NCI-H2171 treated with DMSO at 0.1 percent for 48 hours (cell line): Measurements from ENCODE around the gene TMPRSS9.
"Not testable (repeated sequence)": the region's sequence is repeated elsewhere in the genome, so short reads cannot be mapped to it uniquely, and the experiment has no call there.

ENCODE experiments used
- DNase-seq: peaks from one replicate; lab custom pipeline; 2025; lab: John Stamatoyannopoulos, UW

Gene TMPRSS9

GRCh38 chr19:2438178-2438577, 78.1 kb downstream of the TMPRSS9 start:
- DNase-seq = no peak

- no peak for DNase-seq
Observed at GRCh38 chr19:2440515-2440914, 80.5 kb downstream of the TMPRSS9 start.

GRCh38 chr19:2441096-2441752, 81.2 kb downstream of the TMPRSS9 start:
- DNase-seq = no peak

DNA sequence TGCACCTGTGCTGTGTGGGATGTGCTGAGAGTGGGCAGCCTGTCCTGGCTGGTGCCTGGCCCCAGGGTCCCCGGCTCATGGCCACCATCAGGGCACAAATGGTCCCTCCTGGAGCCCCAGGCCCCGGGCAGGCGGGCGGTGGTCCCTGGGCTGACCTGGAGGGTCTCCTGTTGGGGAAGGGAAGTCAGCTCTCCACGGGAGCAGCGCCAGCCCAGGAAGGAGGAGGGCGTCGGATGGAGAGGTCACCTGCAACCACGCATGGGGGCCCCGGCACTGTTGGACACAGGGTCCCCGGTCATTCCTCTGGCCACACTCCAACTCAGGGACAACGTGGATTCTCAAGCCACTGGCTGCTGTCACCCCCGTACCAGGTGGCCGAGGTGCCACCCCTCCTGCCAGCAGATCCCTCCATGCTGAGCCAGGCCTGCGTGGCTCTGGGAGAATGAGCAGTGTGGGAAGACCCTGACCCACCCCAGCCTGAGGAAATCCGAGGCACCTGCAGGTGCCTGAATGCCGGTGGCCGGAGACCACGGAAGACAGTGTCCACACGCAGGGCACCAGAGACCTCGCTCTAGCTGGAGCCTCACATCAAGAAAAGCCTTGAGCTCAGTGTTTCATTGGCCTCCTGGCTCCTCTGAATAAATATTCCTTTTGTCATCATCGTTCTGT, 83.2 kb downstream of the TMPRSS9 start:
- DNase-seq = no peak

DNA sequence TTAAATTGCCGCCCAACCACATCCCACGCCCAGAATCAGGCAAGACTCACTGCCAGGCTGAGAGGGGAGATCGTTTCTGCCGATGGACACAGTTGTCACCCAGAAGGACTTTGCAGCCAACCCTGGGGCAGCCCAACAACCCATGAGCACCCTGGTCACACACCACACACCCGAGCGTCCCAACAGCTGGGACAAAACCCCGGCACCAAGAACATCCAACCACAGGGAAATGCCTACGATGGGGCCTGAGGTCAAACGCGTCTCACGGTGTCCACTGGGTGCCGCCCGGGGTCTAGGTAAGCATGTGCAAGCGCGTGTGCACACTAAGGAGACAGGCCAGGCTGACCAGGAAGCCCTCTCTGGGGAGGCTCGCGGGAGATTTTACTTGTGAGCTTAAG, 83.7 kb downstream of the TMPRSS9 start:
- no peak for DNase-seq

GRCh38 chr19:2444251-2445002, 84.4 kb downstream of the TMPRSS9 start:
- DNase-seq = no peak

- DNase-seq = peak; percentile 21
Observed at GRCh38 chr19:2446381-2446780, 86.3 kb downstream of the TMPRSS9 start.

GRCh38 chr19:2449019-2449418, 89.0 kb downstream of the TMPRSS9 start:
- DNase-seq = no peak

GRCh38 chr19:2451138-2451537, 91.1 kb downstream of the TMPRSS9 start:
- no peak for DNase-seq

DNA sequence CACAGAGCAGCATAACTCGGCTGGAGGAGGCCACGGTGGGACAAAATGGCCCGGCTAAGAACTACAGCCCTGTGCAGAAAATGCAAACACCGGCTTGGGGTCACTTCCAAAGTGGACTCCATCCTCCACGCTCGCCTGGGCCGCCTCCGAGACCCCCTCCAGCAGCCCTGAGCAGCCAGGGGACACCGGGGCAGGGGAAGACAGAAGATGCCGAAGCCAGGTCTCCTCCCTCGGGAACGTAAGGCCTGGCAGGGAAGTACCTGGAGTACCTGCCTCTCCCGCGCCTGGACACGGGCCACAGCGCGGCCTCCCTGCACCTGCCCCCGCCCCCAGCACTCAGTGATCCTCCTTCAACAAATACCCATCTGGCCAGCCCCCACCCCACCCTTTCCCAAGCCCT, 91.7 kb downstream of the TMPRSS9 start:
- DNase-seq = no peak

DNA sequence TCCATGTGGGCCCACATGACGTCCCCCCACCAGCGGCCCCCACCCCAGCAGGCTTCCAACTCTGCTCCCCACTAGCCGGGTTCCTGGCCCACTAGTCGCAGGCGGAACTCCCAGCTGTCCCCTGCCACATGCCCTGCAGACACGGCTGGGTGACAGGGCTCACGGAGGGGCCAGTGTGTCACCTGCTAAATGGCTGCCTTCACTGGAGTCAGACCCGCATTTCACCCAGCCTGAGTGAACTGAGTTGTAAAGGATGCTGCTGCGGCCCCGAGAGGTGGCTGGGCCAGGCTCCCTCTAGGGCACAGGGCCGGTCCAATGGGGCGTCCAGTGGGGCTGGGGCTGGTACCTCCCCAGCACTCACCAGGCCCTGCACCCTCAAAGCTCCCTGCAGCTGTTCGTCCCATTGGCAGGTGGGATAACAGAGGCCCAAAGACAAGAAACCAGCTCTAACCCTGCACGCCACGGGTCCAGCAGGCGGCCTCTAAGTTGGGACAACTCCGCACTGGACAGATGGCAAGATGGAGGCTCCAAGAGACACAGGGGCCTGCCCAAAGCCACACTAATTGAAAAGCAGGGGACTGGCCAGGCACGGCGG, 93.5 kb downstream of the TMPRSS9 start:
- DNase-seq = no peak

DNA sequence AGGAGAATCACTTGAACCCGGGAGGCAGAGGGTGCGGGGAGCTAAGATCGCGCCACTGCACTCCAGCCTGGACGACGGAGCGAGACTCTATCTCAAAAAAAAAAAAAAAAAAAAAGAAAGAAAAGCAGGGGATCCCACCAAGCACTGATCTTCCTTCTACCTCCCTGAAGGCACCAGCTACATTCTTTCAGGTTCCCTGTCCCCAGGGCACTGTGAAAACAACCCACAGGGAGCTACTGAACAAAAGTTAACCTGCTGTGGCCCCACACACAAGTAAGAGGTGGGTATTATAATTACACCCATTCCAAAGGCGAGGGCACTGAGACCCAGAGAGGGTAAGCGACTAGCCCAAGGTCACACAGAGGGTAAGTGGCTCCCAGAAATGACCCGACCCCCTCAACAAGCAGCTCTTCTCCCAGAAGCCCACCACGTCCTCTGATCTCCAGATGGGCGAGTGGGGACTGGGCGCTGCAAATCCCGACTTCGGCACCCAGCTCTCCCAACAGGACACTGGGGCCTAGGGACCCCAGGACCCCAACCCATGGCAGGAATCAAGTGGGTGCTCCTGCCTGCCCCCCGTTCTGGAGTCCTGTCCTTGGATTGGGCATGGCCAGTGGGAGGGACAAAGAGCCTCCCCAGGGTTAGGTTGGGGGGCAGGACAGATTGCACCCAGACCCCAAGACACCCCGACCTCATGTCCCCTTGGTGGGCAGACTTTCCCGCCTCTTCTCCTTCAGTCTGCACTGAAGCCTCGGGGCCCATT, 94.3 kb downstream of the TMPRSS9 start:
- no peak for DNase-seq

DNA sequence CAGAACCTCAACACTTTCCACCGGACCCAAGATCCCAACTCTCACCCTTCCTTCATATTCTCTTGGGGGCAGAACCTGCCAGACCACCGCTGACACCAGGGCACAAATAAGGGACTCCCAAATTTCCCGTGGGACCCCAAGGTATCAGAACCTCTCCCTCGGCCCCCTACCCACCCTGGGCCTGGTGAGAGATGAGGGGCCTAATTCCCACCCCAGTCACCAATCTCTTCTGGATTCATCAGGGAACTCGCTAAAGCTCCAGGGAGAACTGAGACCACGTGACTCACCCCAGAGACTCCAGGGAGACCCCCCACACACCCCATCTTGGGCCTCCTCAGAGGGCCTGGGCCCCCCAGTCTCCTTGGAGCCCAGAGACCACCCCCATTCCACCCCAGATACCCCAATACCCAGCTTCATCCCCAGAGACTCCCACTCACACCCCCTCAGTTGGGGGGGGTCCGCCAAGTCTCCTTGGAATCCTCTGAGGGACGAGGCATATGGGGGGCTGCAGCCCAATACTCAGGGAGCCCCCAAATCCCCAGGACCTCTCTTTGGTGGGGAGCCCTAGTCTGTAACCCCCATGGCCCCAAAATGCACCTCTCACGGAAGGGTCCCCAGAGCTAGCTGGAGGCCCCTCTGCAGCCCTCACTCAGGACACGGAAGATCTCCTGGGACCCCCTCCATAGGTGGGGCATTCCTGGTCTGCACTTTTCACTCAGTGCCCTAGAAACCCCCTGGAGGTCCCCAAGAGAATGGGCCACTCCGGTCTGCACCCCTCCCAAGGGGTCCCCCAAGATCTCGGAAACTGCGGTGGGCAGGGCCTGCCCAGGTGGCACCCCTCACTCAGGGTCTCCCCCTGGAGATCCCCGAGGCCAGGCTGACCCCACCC, 95.1 kb downstream of the TMPRSS9 start:
- DNase-seq = no peak

DNA sequence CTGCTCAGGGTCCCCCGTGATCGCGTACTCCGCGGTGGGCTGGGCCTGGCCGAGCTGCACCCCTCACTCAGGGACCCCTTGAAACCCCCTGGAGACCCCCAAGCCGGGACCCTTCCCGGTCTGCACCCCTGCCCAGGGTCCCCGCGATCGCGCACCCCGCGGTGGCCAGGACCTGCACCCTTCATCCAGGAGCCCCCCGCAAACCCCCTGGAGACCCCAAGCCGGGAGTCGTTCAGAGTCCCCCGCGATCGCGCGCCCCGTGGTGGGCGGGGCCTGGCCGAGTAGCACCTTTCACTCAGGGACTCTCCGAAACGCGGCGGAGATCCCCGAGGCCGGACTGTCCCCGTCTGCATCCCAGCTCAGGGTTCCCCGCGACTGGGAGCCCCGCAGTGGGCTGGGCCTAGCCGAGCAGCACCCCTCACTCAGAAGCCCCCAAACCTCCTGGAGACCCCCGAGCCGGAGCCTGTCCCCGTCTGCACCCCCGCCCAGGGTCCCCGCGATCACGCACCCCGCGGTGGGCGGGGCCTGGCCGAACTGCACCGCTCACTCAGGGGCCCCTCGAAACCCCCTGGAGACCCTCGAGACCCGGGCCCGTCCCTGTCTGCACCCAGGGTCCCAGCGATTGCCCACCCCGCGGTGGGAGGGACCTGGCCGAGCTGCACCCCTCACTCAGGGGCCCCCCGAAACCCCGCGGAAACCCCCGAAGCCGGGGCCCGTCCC, 95.9 kb downstream of the TMPRSS9 start:
- DNase-seq = no peak

- DNase-seq = no peak
Observed at GRCh38 chr19:2457394-2458037, 97.5 kb downstream of the TMPRSS9 start.

DNA sequence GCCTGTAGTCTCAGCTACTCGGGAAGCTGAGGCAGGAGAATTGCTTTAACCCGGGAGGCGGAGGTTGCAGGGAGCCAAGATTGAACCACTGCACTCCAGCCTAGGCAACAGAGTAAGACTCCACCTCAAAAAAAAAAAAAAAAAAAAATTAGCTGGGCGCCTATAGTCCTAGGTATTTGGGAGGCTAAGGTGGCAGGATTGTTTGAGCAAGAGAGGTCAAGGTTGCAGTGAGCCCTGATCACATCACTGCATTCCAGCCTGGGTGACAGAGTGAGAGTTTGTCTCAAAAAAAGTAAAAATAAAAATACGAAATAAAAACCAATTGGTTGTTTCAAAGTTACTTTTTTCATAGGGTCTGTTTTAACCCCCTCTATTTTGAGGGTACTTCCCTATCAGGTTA, 98.0 kb downstream of the TMPRSS9 start:
- no peak for DNase-seq

DNA sequence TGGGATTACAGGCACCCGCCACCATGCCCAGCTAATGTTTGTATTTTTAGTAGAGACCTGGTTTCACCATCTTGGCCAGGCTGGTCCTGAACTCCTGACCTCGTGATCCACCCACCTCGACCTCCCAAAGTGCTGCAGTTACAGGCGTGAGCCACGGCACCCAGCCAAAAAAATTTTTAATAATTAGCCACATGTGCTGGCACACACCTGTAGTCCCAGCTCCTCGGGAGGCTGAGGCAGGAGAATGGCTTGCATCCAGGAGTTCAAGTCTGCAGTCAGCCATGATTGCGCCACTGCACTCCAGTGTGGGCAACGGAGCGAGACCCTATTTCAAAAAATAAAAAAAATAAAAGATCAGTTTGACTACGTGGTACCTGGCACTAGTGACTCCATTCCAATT, 98.7 kb downstream of the TMPRSS9 start:
- DNase-seq = not testable (repeated sequence)

DNA sequence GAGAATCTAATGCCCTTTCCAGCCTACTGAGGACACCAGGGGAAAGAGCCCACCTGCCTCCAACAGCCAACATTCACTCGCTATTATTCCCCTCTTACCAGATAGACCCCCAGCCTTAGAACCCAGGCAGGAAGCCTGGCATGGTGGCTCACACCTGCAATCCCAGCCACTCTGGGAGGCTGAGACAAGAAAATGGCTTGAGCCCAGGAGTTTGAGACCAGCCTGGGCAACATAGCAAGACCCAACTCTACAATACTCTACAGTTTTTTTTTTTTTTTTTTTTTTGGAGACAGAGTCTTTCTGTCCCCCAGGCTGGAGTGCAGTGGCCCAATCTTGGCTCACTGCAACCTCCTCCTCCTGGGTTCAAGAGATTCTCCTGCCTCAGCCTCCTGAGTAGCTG, 100.2 kb downstream of the TMPRSS9 start:
- no peak for DNase-seq

- DNase-seq = peak; percentile 68
Observed at GRCh38 chr19:2461751-2462634, 101.9 kb downstream of the TMPRSS9 start.
